HepG2 (cell line): ENCODE data around the gene POLG2. TPM values are rescaled to one million over a fixed set of nuclear protein-coding genes. Genes with fewer than 3 reads are reported as not detected.
A peak's percentile ranks its signal among the peaks of the same experiment; 100 is the strongest.

ENCODE experiments used
- ATAD3A ChIP-seq: sonication (generic); formaldehyde crosslinking; IDR thresholded peaks from 2 replicates; pipeline ENCODE4 v1.4.0; 2020; ENCODE audit warnings: missing genetic modification reagents
- CCDC6 ChIP-seq: sonication (generic); formaldehyde crosslinking; IDR thresholded peaks from 2 replicates; pipeline ENCODE4 v1.8.1; 2022; ENCODE audit warnings: mild to moderate bottlenecking, missing genetic modification reagents, moderate library complexity
- DBP ChIP-seq: sonication (generic); formaldehyde crosslinking; IDR thresholded peaks from 2 replicates; pipeline ENCODE4 v1.4.0; 2020; ENCODE audit warnings: missing genetic modification reagents; ENCODE audit errors: not compliant biosample characterization
- DMTF1 ChIP-seq: sonication (generic); formaldehyde crosslinking; IDR thresholded peaks from 2 replicates; pipeline ENCODE4 v1.4.0; 2020; ENCODE audit warnings: mild to moderate bottlenecking, missing genetic modification reagents
- DPF2 ChIP-seq: sonication (generic); formaldehyde crosslinking; IDR thresholded peaks from 2 replicates; pipeline ENCODE4 v1.4.0; 2020; ENCODE audit warnings: mild to moderate bottlenecking, low read depth, missing genetic modification reagents, borderline replicate concordance
- FIP1L1 ChIP-seq: fragments of 200-400 bp; formaldehyde crosslinking; IDR thresholded peaks from 2 replicates; pipeline ENCODE4 v1.6.1; 2018; ENCODE audit warnings: low read depth, mild to moderate bottlenecking, low read length, moderate library complexity, borderline replicate concordance; ENCODE audit not compliant: insufficient read depth
- GATAD2A ChIP-seq: IDR thresholded peaks from 2 replicates; pipeline ENCODE4 v1.6.1; 2016
- HNF4G ChIP-seq, 2 experiments: sonication (generic) in 1 of 2; formaldehyde crosslinking in 1 of 2; IDR thresholded peaks; 2 replicates each; pipeline versions ENCODE4 v1.4.0 to v1.6.1; 2011 to 2020; ENCODE audit warnings: borderline replicate concordance in 2 of 2, low read depth in 2 of 2, mild to moderate bottlenecking in 2 of 2, low read length in 1 of 2, missing genetic modification reagents in 1 of 2, moderate library complexity in 1 of 2
- MLXIP ChIP-seq: sonication (generic); formaldehyde crosslinking; IDR thresholded peaks from 2 replicates; pipeline ENCODE4 v1.9.0; 2021; ENCODE audit warnings: missing genetic modification reagents, borderline replicate concordance
- REPIN1 ChIP-seq: sonication (generic); formaldehyde crosslinking; IDR thresholded peaks from 2 replicates; pipeline ENCODE4 v1.8.0; 2022; ENCODE audit warnings: missing genetic modification reagents, low read depth, mild to moderate bottlenecking, borderline replicate concordance
- SRSF1 ChIP-seq: fragments of 200-400 bp; formaldehyde crosslinking; optimal IDR thresholded peaks from 2 replicates; pipeline ENCODE3; 2017; ENCODE audit warnings: mild to moderate bottlenecking, low read depth, low read length, moderate library complexity
- ZNF563 ChIP-seq: sonication (generic); formaldehyde crosslinking; IDR thresholded peaks from 2 replicates; pipeline ENCODE4 v1.8.0; 2022; ENCODE audit warnings: mild to moderate bottlenecking, moderate library complexity, missing genetic modification reagents
- ZNF883 ChIP-seq: sonication (generic); formaldehyde crosslinking; IDR thresholded peaks from 2 replicates; pipeline ENCODE4 v1.5.1; 2020; ENCODE audit warnings: mild to moderate bottlenecking, missing genetic modification reagents; ENCODE audit errors: not compliant biosample characterization
- ZXDC ChIP-seq: sonication (generic); formaldehyde crosslinking; IDR thresholded peaks from 2 replicates; pipeline ENCODE4 v1.5.0; 2020; ENCODE audit warnings: mild to moderate bottlenecking, missing genetic modification reagents
- polyA plus RNA-seq, 8 experiments: library from polyadenylated mRNA; depleted of rRNA in 3 of 8; stranded (reverse) in 7 of 8; unstranded in 1 of 8; fragments of >200 nt; fragmentation: Illumina TruSeq in 4 of 8; extraction: Trizol in 4 of 8; gene quantifications; 2 replicates each; pipeline versions ENCODE4 v1.2.1 to v1.2.3, GENCODE V29; 2011 to 2016; ENCODE audit warnings: low read depth in 4 of 8, missing spikeins in 1 of 8, mixed read lengths in 1 of 8; ENCODE audit not compliant: insufficient read depth in 1 of 8
- total RNA-seq, 5 experiments: library from RNA; depleted of rRNA; stranded (reverse); fragments of >200 nt; fragmentation: Illumina TruSeq; extraction: Trizol; gene quantifications; 2 replicates each; pipeline ENCODE4 v1.2.3, GENCODE V29; 2016; ENCODE audit warnings: low read depth in 1 of 5

POLG2 gene
- total and polyA plus RNA-seq, 2 of the 13 experiments (the other 11 are each of a cell fraction or from before 2014, with no cell fraction given): 21.1 to 25.5 TPM

GRCh38 chr17:64507413-64507782, 10.5 kb upstream of the POLG2 start (continued):
- TF ChIP-seq DBP: no peak
- TF ChIP-seq DPF2 (CRISPR knock-in tag): no peak
- no peak for TF ChIP-seq HNF4G (IDR thresholded peaks at IDR 0.05; ENCODE audit: borderline replicate concordance, low read depth, low read length)
- 0 out of 2 replicates have a peak, but pooled peaks have one; percentile 0 for TF ChIP-seq HNF4G (CRISPR knock-in tag; IDR thresholded peaks at IDR 0.05; ENCODE audit: borderline replicate concordance, low read depth)
- no peak for TF ChIP-seq FIP1L1
- no peak for TF ChIP-seq ZNF883 (CRISPR knock-in tag)
- TF ChIP-seq ATAD3A (CRISPR knock-in tag): no peak
- TF ChIP-seq SRSF1: no peak
- no peak for TF ChIP-seq ZNF563 (CRISPR knock-in tag)
- TF ChIP-seq GATAD2A: no peak
- no peak for TF ChIP-seq REPIN1 (CRISPR knock-in tag)
- peak; percentile 98 for TF ChIP-seq ZXDC (CRISPR knock-in tag)
- TF ChIP-seq DMTF1 (CRISPR knock-in tag): no peak
- no peak for TF ChIP-seq MLXIP (CRISPR knock-in tag)
- peak; percentile 15; the same call in 1 of the 2 replicates for TF ChIP-seq CCDC6 (CRISPR knock-in tag)
